ENCODE data around the gene SIPA1L3. TPM values are rescaled to one million over a fixed set of nuclear protein-coding genes. Genes with fewer than 3 reads are reported as not detected.
A peak's percentile ranks its signal among the peaks of the same experiment; 100 is the strongest.

SIPA1L3 gene
- total and polyA plus RNA-seq, 2 of the 13 experiments (the other 11 are each of a cell fraction or from before 2014, with no cell fraction given) = 5.5 to 7.7 TPM

DNA sequence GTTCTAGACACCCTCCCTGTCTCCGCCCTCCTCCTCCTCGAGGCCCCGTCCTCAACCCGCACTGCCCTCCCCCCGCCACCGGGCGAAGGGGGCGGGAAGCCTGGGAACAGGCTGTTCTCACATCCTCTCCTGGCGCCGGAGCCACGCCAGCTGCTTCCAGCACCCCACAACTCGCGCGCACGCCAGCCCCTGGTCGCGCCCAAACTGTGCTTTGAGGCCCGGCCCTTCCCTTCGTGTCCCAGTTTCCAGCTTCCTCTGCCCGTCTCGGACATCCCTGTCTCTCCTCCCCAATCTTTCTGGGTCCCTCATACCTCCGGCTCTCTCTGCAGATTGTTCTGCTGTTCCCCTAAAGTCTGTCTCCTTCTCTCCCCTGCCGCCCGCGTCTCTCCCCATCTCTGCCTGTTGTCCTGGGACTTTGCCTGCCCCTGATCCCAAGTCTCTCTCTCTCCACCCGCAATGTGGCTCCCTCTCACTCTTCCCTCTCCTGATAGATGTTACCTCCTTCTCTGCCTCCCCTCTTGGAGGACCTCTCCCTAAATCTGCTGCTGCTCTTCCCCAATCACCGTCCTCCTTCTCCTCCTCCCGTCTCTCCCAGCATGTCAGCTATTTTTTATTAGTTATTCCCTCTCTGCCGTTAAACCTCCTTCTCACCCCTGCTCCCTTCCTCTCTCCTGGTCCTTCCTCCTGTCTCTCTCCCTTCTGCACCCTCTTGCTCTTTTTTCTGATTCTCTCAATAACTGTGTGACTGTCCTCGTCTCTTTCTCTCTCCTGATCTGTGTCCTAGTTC is 302.9 kb downstream of the SIPA1L3 start:
- no peaks in the 10 kb centered on the region for H3K79me2 ChIP-seq (ENCODE audit: insufficient read depth, low read length)
- intact Hi-C loops (cut with micrococcal nuclease; ENCODE audit: unreplicated experiment) = no loop called here
- H3K4me2 ChIP-seq (ENCODE audit: low read depth, low read length) = no peak overlapping the region
- H3K36me3 ChIP-seq (replicated peaks in 1 of 2; ENCODE audit: control insufficient read depth in 1 of 2, insufficient read depth in 2 of 2, low read length in 2 of 2) = no peaks in the 10 kb centered on the region
- TF ChIP-seq AGO2 (optimal IDR thresholded peaks at IDR 0.05; ENCODE audit: low read depth, low read length) (peak; percentile 28), ZSCAN20 (CRISPR knock-in tag; IDR thresholded peaks at IDR 0.05; ENCODE audit: borderline replicate concordance) (no peak), NCOA1 (CRISPR knock-in tag; IDR thresholded peaks at IDR 0.05) (no peak)
- TF ChIP-seq, protein P1, sequence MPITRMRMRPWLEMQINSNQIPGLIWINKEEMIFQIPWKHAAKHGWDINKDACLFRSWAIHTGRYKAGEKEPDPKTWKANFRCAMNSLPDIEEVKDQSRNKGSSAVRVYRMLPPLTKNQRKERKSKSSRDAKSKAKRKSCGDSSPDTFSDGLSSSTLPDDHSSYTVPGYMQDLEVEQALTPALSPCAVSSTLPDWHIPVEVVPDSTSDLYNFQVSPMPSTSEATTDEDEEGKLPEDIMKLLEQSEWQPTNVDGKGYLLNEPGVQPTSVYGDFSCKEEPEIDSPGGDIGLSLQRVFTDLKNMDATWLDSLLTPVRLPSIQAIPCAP (CRISPR knock-in tag; IDR thresholded peaks at IDR 0.05; ENCODE audit: low read depth) = no peak
- TF ChIP-seq, protein P2, sequence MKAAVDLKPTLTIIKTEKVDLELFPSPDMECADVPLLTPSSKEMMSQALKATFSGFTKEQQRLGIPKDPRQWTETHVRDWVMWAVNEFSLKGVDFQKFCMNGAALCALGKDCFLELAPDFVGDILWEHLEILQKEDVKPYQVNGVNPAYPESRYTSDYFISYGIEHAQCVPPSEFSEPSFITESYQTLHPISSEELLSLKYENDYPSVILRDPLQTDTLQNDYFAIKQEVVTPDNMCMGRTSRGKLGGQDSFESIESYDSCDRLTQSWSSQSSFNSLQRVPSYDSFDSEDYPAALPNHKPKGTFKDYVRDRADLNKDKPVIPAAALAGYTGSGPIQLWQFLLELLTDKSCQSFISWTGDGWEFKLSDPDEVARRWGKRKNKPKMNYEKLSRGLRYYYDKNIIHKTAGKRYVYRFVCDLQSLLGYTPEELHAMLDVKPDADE (CRISPR knock-in tag; IDR thresholded peaks at IDR 0.05) = no peak
- FAIRE-seq (no peak), ATAC-seq (no peak), DNase-seq (ENCODE audit: low spot score) (no peak)
- ChIA-PET POLR2A (no interaction called here), CTCF (ENCODE audit: low intra/inter-chr PET ratio, low total read pairs) (no interaction called here)
- H4K20me1 ChIP-seq (ENCODE audit: insufficient read depth, low read length) = no peaks in the 10 kb centered on the region
- H3K27me3 ChIP-seq (ENCODE audit: control insufficient read depth in 1 of 2, insufficient read depth in 2 of 2, low read length in 2 of 2) = no peaks in the 10 kb centered on the region
- no TSS peak for BruUV-seq (replicated peaks)
- H3K9ac ChIP-seq (ENCODE audit: insufficient read depth, low read depth, low read length) = no peak overlapping the region
- 83% methylated on average over 30 of the region's 30 CpGs for WGBS (ENCODE audit: low lambda C conversion rate)
- no peak overlapping the region for H2AFZ ChIP-seq (ENCODE audit: low read length)
- H3K27ac ChIP-seq (ENCODE audit: extremely low read length, insufficient read depth, low read length) = no peak overlapping the region
- no peak overlapping the region for H3K4me3 ChIP-seq (replicated peaks in 1 of 3; ENCODE audit: insufficient read depth in 1 of 3, low read depth in 2 of 3, low read length in 3 of 3)
- no peaks in the 10 kb centered on the region for H3K4me1 ChIP-seq (ENCODE audit: insufficient read depth, low read length)
- in situ Hi-C loops (cut with HindIII; ENCODE audit: extremely low pct_ligation_motif_present, low pct_unique_long_range_greater_than_20kb) = no loop called here
- no peaks in the 10 kb centered on the region for H3K9me3 ChIP-seq (ENCODE audit: low read length)
